RCC 7860 (cell line): ENCODE results near the gene MAP7D1.

Source experiments
- DNase-seq: peaks from one replicate; pipeline ENCODE4 v3.0.0-alpha.2; 2015; ENCODE audit warnings: low spot score
- FAIRE-seq: peaks from 2 replicates; lab custom pipeline; 2012; peaks lifted over from hg19 to GRCh38; lab: Jason Lieb, UNC

The MAP7D1 gene

GRCh38 chr1:36155408-36156328, at the start of gene MAP7D1:
TSS of gene MAP7D1 (plus strand) at chr1:36156160. CDS start at chr1:36156418, 258 bp downstream.
- DNase-seq = peak; percentile 57
- no peak for FAIRE-seq

GRCh38 chr1:36106269-36106668, 49.7 kb upstream of the MAP7D1 start:
- no peak for DNase-seq
- FAIRE-seq = no peak

- FAIRE-seq = no peak
- DNase-seq = no peak
Observed at GRCh38 chr1:36107394-36107793, 48.6 kb upstream of the MAP7D1 start.

- FAIRE-seq (no peak), DNase-seq (no peak)
Observed at GRCh38 chr1:36108314-36108713, 47.6 kb upstream of the MAP7D1 start.

- DNase-seq (peak; percentile 50), FAIRE-seq (no peak)
Observed at GRCh38 chr1:36109041-36109679, 46.8 kb upstream of the MAP7D1 start.

GRCh38 chr1:36111151-36111550, 44.8 kb upstream of the MAP7D1 start:
- no peak for FAIRE-seq
- DNase-seq = no peak

GRCh38 chr1:36112823-36113222, 43.1 kb upstream of the MAP7D1 start:
- DNase-seq = no peak
- FAIRE-seq = no peak

GRCh38 chr1:36114371-36114770, 41.6 kb upstream of the MAP7D1 start:
- FAIRE-seq (no peak), DNase-seq (no peak)

GRCh38 chr1:36115200-36115669, 40.7 kb upstream of the MAP7D1 start:
- DNase-seq (no peak), FAIRE-seq (no peak)

- DNase-seq (no peak), FAIRE-seq (no peak)
Observed at GRCh38 chr1:36115931-36116330, 40.0 kb upstream of the MAP7D1 start.

- no peak for FAIRE-seq
- no peak for DNase-seq
Observed at GRCh38 chr1:36116901-36117300, 39.1 kb upstream of the MAP7D1 start.

- FAIRE-seq (no peak), DNase-seq (no peak)
Observed at GRCh38 chr1:36118447-36119204, 37.3 kb upstream of the MAP7D1 start.

- FAIRE-seq = no peak
- DNase-seq = no peak
Observed at GRCh38 chr1:36119456-36119855, 36.5 kb upstream of the MAP7D1 start.

- FAIRE-seq = no peak
- no peak for DNase-seq
Observed at GRCh38 chr1:36122062-36123030, 33.6 kb upstream of the MAP7D1 start.

- no peak for FAIRE-seq
Observed at GRCh38 chr1:36123356-36123755, 32.6 kb upstream of the MAP7D1 start.

GRCh38 chr1:36124404-36125128, 31.4 kb upstream of the MAP7D1 start:
- FAIRE-seq = no peak
- DNase-seq = no peak

More at GRCh38 chr1:36123356-36123755, 32.6 kb upstream of the MAP7D1 start:
- no peak for DNase-seq

GRCh38 chr1:36125129-36125991, 30.6 kb upstream of the MAP7D1 start, which contains the start of gene COL8A2:
TSS of gene COL8A2 (minus strand) at chr1:36125222. CDS start at chr1:36100242, 24,980 bp downstream.
- no peak for FAIRE-seq
- no peak for DNase-seq

GRCh38 chr1:36126005-36126716, 29.8 kb upstream of the MAP7D1 start:
- FAIRE-seq (no peak), DNase-seq (no peak)
